HepG2 (cell line): ENCODE data around the gene MYO18A. TPM values are rescaled to one million over a fixed set of nuclear protein-coding genes. Genes with fewer than 3 reads are reported as not detected.

Experiments used
- ASH2L ChIP-seq: fragments of 300-600, 200-600 bp; sonication (generic); IDR thresholded peaks from 2 replicates; pipeline ENCODE4 v1.7.0; 2017; ENCODE audit warnings: low read depth, mild to moderate bottlenecking, moderate library complexity, mixed read lengths, low read length; ENCODE audit not compliant: insufficient read length
- ATF7-NPFF ChIP-seq: sonication (generic); formaldehyde crosslinking; IDR thresholded peaks from 2 replicates; pipeline ENCODE4 v1.8.1; 2023; ENCODE audit warnings: mild to moderate bottlenecking, low read depth, missing genetic modification reagents, moderate library complexity
- EHMT2 ChIP-seq: fragments of 200-600 bp; sonication (generic); IDR thresholded peaks from 2 replicates; pipeline ENCODE4 v1.7.0; 2017; ENCODE audit warnings: antibody characterized with exemption, low read depth, low read length, borderline replicate concordance
- ETV5 ChIP-seq: IDR thresholded peaks from 2 replicates; pipeline ENCODE4 v1.6.1; 2018; ENCODE audit warnings: missing biosample characterization, missing genetic modification reagents, inconsistent platforms, borderline replicate concordance
- GPBP1L1 ChIP-seq: sonication (generic); formaldehyde crosslinking; IDR thresholded peaks from 2 replicates; pipeline ENCODE4 v1.5.0; 2020; ENCODE audit warnings: mild to moderate bottlenecking, missing genetic modification reagents
- HDAC6 ChIP-seq: fragments of 200-600 bp; sonication (generic); IDR thresholded peaks from 2 replicates; pipeline ENCODE4 v1.7.0; 2017; ENCODE audit warnings: mild to moderate bottlenecking, antibody characterized with exemption, low read length, low read depth
- IRX3 ChIP-seq: sonication (generic); formaldehyde crosslinking; IDR thresholded peaks from 2 replicates; pipeline ENCODE4 v1.8.1; 2023; ENCODE audit warnings: mild to moderate bottlenecking, low read depth, missing genetic modification reagents, borderline replicate concordance
- KAT7 ChIP-seq: IDR thresholded peaks from 2 replicates; pipeline ENCODE4 v1.6.1; 2018; ENCODE audit warnings: borderline replicate concordance, missing compliant biosample characterization
- KDM5B ChIP-seq: sonication (generic); formaldehyde crosslinking; IDR thresholded peaks from 2 replicates; pipeline ENCODE4 v1.4.0; 2020; ENCODE audit warnings: missing genetic modification reagents, mild to moderate bottlenecking, borderline replicate concordance
- KMT2B ChIP-seq: IDR thresholded peaks from 2 replicates; pipeline ENCODE4 v1.6.1; 2016; ENCODE audit warnings: missing genetic modification reagents, missing compliant biosample characterization
- MAX ChIP-seq: IDR thresholded peaks from 2 replicates; pipeline ENCODE4 v1.6.1; 2012; ENCODE audit warnings: inconsistent platforms
- POGZ ChIP-seq: sonication (generic); formaldehyde crosslinking; IDR thresholded peaks from 2 replicates; pipeline ENCODE4 v1.4.0; 2020; ENCODE audit warnings: mild to moderate bottlenecking, missing genetic modification reagents
- SNRNP70 ChIP-seq: fragments of 200-400 bp; formaldehyde crosslinking; IDR thresholded peaks from 2 replicates; pipeline ENCODE4 v1.6.1; 2017; ENCODE audit warnings: mild to moderate bottlenecking, low read depth, low read length, moderate library complexity
- TBL1XR1 ChIP-seq: fragments of 150-350 bp; IDR thresholded peaks from 2 replicates; pipeline ENCODE4 v1.6.1; 2014; ENCODE audit warnings: borderline replicate concordance, low read length; ENCODE audit not compliant: partially characterized antibody
- THYN1 ChIP-seq: sonication (generic); formaldehyde crosslinking; IDR thresholded peaks from 2 replicates; pipeline ENCODE4 v1.8.1; 2023; ENCODE audit warnings: low read depth, mild to moderate bottlenecking, moderate library complexity, missing genetic modification reagents, borderline replicate concordance
- ZNF274 ChIP-seq: sonication (generic); formaldehyde crosslinking; IDR thresholded peaks from 2 replicates; pipeline ENCODE4 v1.5.1; 2020; ENCODE audit warnings: mild to moderate bottlenecking, missing genetic modification reagents
- ZNF383 ChIP-seq: sonication (generic); formaldehyde crosslinking; IDR thresholded peaks from 2 replicates; pipeline ENCODE4 v1.4.0; 2020; ENCODE audit warnings: missing genetic modification reagents, mild to moderate bottlenecking, borderline replicate concordance
- ZNF577 ChIP-seq: sonication (generic); formaldehyde crosslinking; IDR thresholded peaks from 2 replicates; pipeline ENCODE4 v1.4.0; 2020; ENCODE audit warnings: mild to moderate bottlenecking, low read depth, missing genetic modification reagents, borderline replicate concordance
- ZNF674 ChIP-seq: sonication (generic); formaldehyde crosslinking; IDR thresholded peaks from 2 replicates; pipeline ENCODE4 v1.5.0; 2020; ENCODE audit warnings: low read depth, mild to moderate bottlenecking, missing genetic modification reagents
- ZNF737 ChIP-seq: sonication (generic); formaldehyde crosslinking; IDR thresholded peaks from 2 replicates; pipeline ENCODE4 v1.5.0; 2020; ENCODE audit warnings: missing genetic modification reagents, mild to moderate bottlenecking, borderline replicate concordance
- ZNF740 ChIP-seq: sonication (generic); formaldehyde crosslinking; IDR thresholded peaks from 2 replicates; pipeline ENCODE4 v1.4.0; 2020; ENCODE audit warnings: missing genetic modification reagents
- ZNF816 ChIP-seq: sonication (generic); formaldehyde crosslinking; IDR thresholded peaks from 2 replicates; pipeline ENCODE4 v1.8.0; 2022; ENCODE audit warnings: missing genetic modification reagents, mild to moderate bottlenecking, borderline replicate concordance
- polyA plus RNA-seq, 8 experiments: library from polyadenylated mRNA; depleted of rRNA in 3 of 8; stranded (reverse) in 7 of 8; unstranded in 1 of 8; fragments of >200 nt; fragmentation: Illumina TruSeq in 4 of 8; extraction: Trizol in 4 of 8; gene quantifications; 2 replicates each; pipeline versions ENCODE4 v1.2.1 to v1.2.3, GENCODE V29; 2011 to 2016; ENCODE audit warnings: low read depth in 4 of 8, missing spikeins in 1 of 8, mixed read lengths in 1 of 8; ENCODE audit not compliant: insufficient read depth in 1 of 8
- total RNA-seq, 5 experiments: library from RNA; depleted of rRNA; stranded (reverse); fragments of >200 nt; fragmentation: Illumina TruSeq; extraction: Trizol; gene quantifications; 2 replicates each; pipeline ENCODE4 v1.2.3, GENCODE V29; 2016; ENCODE audit warnings: low read depth in 1 of 5
- TF ChIP-seq, protein P1 (sequence below): sonication (generic); formaldehyde crosslinking; IDR thresholded peaks from 2 replicates; pipeline ENCODE4 v1.5.1; 2020; ENCODE audit warnings: missing genetic modification reagents, mild to moderate bottlenecking, borderline replicate concordance
- TF ChIP-seq, protein P2 (sequence below): sonication (generic); formaldehyde crosslinking; IDR thresholded peaks from 2 replicates; pipeline ENCODE4 v1.8.1; 2023; ENCODE audit warnings: missing genetic modification reagents, mild to moderate bottlenecking, borderline replicate concordance

Gene MYO18A
- total and polyA plus RNA-seq, 2 of the 13 experiments (the other 11 are each of a cell fraction or from before 2014, with no cell fraction given), result 16.8 to 24.8 TPM

- TF ChIP-seq ZNF737 (CRISPR knock-in tag) (peak; percentile 19; the same call in 1 of the 2 replicates), ETV5 (peak; percentile 48; the same call in 1 of the 2 replicates), ZNF274 (no peak; the same call in 1 of the 2 replicates), ZNF674 (CRISPR knock-in tag) (no peak), EHMT2 (no peak), KAT7 (peak; percentile 62; the same call in 1 of the 2 replicates), HDAC6 (no peak), KMT2B (CRISPR knock-in tag) (no peak), ZNF577 (CRISPR knock-in tag) (no peak), ZNF383 (CRISPR knock-in tag) (no peak), KDM5B (CRISPR knock-in tag) (peak; percentile 78), SNRNP70 (no peak), THYN1 (no peak), ZNF740 (CRISPR knock-in tag) (no peak), ASH2L (peak; percentile 84), ZNF816 (no peak), ATF7-NPFF (CRISPR knock-in tag) (no peak), TBL1XR1 (no peak), MAX (peak; percentile 85), IRX3 (CRISPR knock-in tag) (no peak), POGZ (CRISPR knock-in tag) (peak; percentile 56), GPBP1L1 (CRISPR knock-in tag) (no peak)
- TF ChIP-seq, protein P1, sequence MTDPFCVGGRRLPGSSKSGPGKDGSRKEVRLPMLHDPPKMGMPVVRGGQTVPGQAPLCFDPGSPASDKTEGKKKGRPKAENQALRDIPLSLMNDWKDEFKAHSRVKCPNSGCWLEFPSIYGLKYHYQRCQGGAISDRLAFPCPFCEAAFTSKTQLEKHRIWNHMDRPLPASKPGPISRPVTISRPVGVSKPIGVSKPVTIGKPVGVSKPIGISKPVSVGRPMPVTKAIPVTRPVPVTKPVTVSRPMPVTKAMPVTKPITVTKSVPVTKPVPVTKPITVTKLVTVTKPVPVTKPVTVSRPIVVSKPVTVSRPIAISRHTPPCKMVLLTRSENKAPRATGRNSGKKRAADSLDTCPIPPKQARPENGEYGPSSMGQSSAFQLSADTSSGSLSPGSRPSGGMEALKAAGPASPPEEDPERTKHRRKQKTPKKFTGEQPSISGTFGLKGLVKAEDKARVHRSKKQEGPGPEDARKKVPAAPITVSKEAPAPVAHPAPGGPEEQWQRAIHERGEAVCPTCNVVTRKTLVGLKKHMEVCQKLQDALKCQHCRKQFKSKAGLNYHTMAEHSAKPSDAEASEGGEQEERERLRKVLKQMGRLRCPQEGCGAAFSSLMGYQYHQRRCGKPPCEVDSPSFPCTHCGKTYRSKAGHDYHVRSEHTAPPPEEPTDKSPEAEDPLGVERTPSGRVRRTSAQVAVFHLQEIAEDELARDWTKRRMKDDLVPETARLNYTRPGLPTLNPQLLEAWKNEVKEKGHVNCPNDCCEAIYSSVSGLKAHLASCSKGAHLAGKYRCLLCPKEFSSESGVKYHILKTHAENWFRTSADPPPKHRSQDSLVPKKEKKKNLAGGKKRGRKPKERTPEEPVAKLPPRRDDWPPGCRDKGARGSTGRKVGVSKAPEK (CRISPR knock-in tag), result no peak
- TF ChIP-seq, protein P2, sequence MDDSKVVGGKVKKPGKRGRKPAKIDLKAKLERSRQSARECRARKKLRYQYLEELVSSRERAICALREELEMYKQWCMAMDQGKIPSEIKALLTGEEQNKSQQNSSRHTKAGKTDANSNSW, result no peak
Observed at GRCh38 chr17:29042679-29043538, 137.3 kb downstream of the MYO18A start, which contains the start of gene PIPOX (continued).
